ENCODE measurements around the gene SHROOM3.

SHROOM3 gene

DNA sequence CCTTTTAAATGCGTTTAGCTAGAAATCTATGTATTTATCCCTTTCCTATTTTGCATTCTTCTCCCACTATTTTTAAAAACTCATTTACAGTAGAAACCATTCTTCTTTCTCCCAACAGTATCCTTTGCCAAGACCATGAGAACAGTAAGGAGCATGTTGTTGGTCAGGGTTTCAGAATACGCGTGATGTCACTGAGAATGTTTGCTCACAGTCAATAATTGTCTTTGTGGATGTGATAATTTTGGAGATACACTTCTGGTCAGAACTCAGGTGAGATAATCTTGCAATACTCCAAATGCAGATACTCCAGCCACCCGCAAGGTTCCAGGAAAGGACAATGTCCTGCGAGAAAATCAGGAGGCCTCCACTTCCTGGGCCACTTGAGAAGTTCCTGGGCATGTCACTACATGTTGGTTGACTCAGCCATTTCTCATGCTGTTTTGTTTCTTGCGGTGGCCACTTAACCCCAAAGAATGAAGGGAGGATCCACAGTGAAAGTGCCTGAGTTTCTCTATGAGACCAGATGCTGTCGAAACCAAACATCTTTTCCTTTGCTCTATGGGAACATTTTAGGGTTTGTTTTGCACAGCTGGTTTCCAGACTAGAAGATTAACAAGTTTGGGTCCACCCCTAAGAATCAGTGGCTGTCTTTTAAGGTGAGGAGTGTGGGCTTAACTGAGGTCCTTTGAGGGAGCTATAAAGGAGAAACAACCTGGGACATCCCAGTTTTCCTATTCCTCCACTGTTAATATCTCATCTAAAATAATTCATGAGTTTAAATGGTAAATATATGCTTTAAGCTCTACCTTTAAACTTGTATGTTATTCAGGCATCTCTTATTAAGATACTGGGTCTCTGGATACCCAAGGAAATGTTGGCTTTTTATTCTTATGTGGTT is 346.9 kb downstream of the SHROOM3 start:
- FAIRE-seq (peak; percentile 50), DNase-seq (ENCODE audit: extremely low spot score, insufficient read length, low read depth) (no peak)

- DNase-seq (ENCODE audit: extremely low spot score, insufficient read length, low read depth) (no peak), FAIRE-seq (no peak)
Observed at GRCh38 chr4:76782837-76783236, 347.8 kb downstream of the SHROOM3 start.

- FAIRE-seq: no peak
- DNase-seq (ENCODE audit: extremely low spot score, insufficient read length, low read depth): no peak
Observed at GRCh38 chr4:76783836-76784235, 348.8 kb downstream of the SHROOM3 start.

DNA sequence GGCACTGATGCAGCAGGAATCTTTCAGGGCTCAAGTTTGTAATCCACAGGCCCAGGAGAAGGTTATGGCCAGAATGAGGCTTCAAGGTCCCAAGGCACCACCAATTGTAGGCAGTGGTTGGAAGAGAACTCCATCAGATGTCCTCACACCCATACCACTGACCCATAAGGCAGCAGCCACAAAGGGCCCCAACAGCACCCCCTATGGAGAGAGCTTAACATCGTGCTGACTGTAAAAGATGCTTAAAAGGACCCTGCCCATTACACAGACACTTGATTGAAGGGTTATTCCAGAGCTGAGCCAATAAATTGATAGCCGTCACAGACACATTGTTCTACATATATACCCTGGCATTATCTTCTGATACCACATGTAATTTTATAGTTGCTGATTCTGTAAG is 349.2 kb downstream of the SHROOM3 start:
- FAIRE-seq (no peak), DNase-seq (ENCODE audit: extremely low spot score, insufficient read length, low read depth) (no peak)

GRCh38 chr4:76787898-76788297 is 352.9 kb downstream of the SHROOM3 start:
- DNase-seq (ENCODE audit: extremely low spot score, insufficient read length, low read depth) (no peak), FAIRE-seq (no peak)

DNA sequence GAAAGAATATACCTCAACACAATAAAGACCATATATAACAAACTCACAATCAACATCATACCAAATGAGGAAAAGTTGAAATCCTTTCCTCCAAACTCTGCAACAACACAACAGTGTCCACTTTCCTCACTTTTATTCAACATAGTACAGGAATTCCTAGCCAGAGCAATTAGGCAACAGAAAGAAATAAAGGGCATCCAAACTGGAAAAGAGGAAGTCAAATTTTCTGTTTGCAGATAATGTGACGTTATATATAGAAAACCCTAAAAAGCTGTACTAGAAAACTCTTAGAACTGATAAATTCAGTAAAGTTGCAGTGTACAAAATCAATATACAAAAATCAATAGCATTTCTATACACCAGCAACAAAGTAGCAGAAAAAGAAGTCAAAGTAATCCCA is 355.3 kb downstream of the SHROOM3 start:
- no peak for FAIRE-seq
- DNase-seq (ENCODE audit: extremely low spot score, insufficient read length, low read depth): no peak

- DNase-seq (ENCODE audit: extremely low spot score, insufficient read length, low read depth) (no peak), FAIRE-seq (no peak)
Observed at GRCh38 chr4:76791479-76791878, 356.4 kb downstream of the SHROOM3 start.

DNA sequence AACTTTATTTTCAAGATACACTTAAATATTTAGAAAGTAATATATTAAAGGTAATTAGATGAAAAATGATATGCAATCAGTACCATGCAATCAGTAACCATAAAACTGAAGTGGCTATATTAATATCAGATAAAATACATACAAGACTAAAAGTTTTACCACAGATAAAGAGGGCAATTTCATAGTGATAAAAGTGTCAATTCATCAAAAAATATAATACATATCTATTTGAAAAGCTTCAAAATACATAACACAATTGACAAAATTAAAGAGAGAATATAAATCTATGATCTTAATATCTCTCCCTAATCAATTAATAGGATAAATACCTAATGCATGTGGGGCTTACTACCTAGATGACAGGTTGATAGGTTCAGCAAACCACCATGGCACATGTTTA is 357.4 kb downstream of the SHROOM3 start:
- no peak for DNase-seq (ENCODE audit: extremely low spot score, insufficient read length, low read depth)
- FAIRE-seq: no peak

DNA sequence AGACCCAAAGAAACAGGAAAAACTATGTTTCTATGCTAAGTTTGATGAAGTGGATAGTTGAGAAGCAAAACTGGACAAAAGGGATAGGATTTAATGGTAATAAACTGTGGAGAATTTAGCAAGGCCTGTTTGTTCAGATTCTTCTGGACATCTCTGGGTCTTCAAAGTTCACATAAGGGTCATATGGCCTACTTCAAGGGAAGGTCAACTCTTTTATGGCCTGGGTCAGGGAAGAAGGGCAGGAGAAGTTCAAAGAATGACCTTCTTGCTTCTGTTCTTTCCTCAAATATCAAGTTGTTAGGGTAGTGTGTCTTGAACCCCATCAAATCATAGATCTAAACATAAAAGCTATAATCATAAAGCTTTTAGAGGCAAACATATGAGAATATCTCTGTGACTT is 360.2 kb downstream of the SHROOM3 start:
- FAIRE-seq: no peak
- no peak for DNase-seq (ENCODE audit: extremely low spot score, insufficient read length, low read depth)

DNA sequence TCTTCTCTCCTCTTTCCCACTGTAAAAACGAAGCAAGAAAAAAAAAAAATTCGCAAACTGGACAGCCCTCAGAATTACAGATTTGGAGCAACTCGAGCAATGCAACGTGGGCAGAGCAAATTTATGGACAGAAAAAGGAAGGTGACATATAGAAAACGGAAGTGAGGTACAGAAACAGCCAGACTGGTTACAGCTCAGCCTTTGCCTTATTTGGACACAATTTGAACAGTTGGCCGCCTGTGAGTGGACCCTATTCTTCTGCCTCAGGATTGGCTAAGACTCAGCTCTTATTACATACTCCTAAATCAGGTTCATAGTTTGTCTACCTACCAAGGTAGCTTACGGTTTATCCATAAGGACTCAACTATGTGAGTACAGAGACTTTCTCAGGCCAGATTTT is 364.1 kb downstream of the SHROOM3 start:
- DNase-seq (ENCODE audit: extremely low spot score, insufficient read length, low read depth) (no peak), FAIRE-seq (peak; percentile 35)

DNA sequence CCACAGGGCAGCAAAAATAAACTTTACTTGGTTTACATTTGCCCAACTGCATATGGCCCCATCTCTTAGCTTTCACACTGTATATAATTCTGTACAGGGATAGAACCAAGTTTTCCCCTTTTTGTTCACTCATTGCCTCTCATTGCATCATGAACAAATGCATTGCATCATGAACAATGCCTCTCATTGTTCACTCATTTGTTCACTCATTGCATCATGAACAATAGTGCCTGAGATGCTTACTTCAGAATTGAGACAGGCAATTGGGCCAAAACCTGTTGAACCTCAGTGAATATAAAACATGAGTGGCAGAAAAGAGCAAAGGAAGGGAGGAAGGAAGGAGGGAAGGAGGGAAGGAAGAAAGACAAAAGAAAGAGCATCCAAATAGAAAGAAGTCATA is 364.7 kb downstream of the SHROOM3 start:
- no peak for FAIRE-seq

DNA sequence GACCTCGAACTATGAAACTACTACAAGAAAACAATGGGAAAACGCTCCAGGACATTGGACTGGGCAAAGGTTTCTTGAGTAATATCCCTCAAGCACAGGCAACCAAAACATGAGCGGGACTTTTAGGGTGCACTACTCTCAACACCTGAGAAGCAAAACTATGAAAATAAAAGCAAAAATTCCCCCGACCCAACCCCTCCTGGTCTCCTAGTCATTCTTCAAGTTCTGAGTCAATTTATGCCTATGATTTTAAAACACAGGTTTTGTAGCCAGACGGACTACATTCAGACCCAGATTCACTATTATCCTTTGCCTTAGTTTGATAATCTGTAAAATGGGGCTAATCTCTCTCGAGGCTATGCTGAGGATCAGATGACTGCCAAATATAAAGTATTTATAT is 365.9 kb downstream of the SHROOM3 start:
- FAIRE-seq: no peak

More for the DNA sequence above, 364.7 kb downstream of the SHROOM3 start:
- DNase-seq (ENCODE audit: extremely low spot score, insufficient read length, low read depth): no peak

DNA sequence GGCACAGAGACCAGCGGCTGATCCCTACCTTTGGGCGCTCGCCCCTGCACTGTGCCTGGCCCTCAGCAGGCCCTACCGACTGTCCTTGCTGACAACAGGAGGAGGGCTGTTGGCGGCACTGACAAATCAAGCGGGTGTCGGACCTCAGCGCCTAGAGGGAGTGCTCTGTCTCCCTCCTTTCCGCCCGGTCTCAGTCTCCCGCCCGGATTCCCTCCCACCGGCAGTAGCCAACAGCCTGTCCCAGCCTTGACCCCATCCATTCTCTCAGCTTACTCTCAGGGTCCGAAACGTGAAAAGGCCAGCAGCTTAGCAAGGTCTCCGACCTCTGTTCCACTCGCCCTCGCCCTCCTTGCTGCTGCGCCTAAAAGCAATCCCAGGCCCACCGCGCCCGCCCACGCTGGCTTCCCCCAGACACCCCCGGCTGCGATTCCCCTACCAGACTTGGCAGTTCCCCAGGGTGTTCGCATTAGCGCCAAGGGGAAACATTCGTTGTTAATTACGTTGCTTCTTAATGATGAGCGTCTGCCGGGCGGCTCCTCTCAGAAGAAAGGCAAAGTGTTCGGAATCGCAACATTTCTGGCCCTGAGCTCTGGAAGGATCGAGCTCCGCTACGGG is 366.7 kb downstream of the SHROOM3 start:
- no peak for FAIRE-seq

More for the DNA sequence above, 365.9 kb downstream of the SHROOM3 start:
- no peak for DNase-seq (ENCODE audit: extremely low spot score, insufficient read length, low read depth)

GRCh38 chr4:76802236-76803021 is 367.4 kb downstream of the SHROOM3 start:
- DNase-seq (ENCODE audit: extremely low spot score, insufficient read length, low read depth) (no peak), FAIRE-seq (no peak)

More for the DNA sequence above, 366.7 kb downstream of the SHROOM3 start:
- DNase-seq (ENCODE audit: extremely low spot score, insufficient read length, low read depth): no peak

- FAIRE-seq (no peak), DNase-seq (ENCODE audit: extremely low spot score, insufficient read length, low read depth) (no peak)
Observed at GRCh38 chr4:76803522-76803921, 368.5 kb downstream of the SHROOM3 start.

- FAIRE-seq (no peak), DNase-seq (ENCODE audit: extremely low spot score, insufficient read length, low read depth) (no peak)
Observed at GRCh38 chr4:76804096-76804495, 369.1 kb downstream of the SHROOM3 start.

DNA sequence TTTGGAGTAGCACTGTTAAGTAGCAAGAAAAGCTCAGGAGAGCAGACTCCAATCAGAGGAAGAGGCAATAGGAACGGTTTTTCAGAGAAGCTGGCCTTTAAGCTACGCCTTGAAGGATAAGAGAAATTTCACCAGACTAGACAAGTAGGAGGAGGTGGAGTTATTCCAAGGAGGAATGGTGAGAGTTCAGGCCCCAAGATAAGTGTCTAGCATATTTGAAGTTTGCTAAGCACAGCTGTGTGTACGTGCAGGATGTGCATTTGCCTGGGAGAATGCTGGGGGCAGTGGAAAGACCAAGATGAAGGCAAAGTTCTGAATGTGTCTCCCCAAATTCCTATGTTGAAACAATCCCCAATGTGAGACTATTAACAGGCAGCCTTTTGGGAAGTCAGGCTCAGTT is 371.3 kb downstream of the SHROOM3 start:
- FAIRE-seq (no peak), DNase-seq (ENCODE audit: extremely low spot score, insufficient read length, low read depth) (no peak)

GRCh38 chr4:76806757-76807156 is 371.7 kb downstream of the SHROOM3 start:
- FAIRE-seq (no peak), DNase-seq (ENCODE audit: extremely low spot score, insufficient read length, low read depth) (no peak)

- FAIRE-seq (no peak), DNase-seq (ENCODE audit: extremely low spot score, insufficient read length, low read depth) (no peak)
Observed at GRCh38 chr4:76809594-76810305, 374.7 kb downstream of the SHROOM3 start.

Measured in GM18507 (cell line).